Measurements from ENCODE around the gene VPS18.

The VPS18 gene

GRCh38 chr15:40929660-40930429 is 35.6 kb downstream of the VPS18 start:
- Histone ChIP-seq H3K9ac (ENCODE audit: low read length) (no peak overlapping the region), H3K4me1 (ENCODE audit: insufficient read depth, low read length, severe bottlenecking) (peaks cover 41% of the 10 kb centered on the region), H3K27ac (ENCODE audit: low read depth, low read length, poor library complexity, severe bottlenecking) (no peak overlapping the region)

GRCh38 chr15:40930430-40931299 is 36.4 kb downstream of the VPS18 start:
- H2AFZ ChIP-seq (ENCODE audit: low read length): no peak overlapping the region

More at GRCh38 chr15:40929660-40930429, 35.6 kb downstream of the VPS18 start:
- H3K36me3 ChIP-seq (ENCODE audit: insufficient read depth, low read length): no peaks in the 10 kb centered on the region
- H3K79me2 ChIP-seq (ENCODE audit: insufficient read depth, low read length): no peaks in the 10 kb centered on the region
- H3K4me2 ChIP-seq (ENCODE audit: low read length): peak overlapping the region; percentile 88
- H3K9me3 ChIP-seq (ENCODE audit: low read length): no peaks in the 10 kb centered on the region
- peaks cover 10% of the 10 kb centered on the region for H3K27me3 ChIP-seq (ENCODE audit: insufficient read depth, low read length)
- no peaks in the 10 kb centered on the region for H3K9me2 ChIP-seq (ENCODE audit: low read depth, low read length)
- no peak overlapping the region for H2AFZ ChIP-seq (ENCODE audit: low read length)
- TF ChIP-seq EZH2 (IDR thresholded peaks at IDR 0.05; ENCODE audit: borderline replicate concordance, low read length) (no peak), CTCF (IDR thresholded peaks at IDR 0.05; ENCODE audit: low read length) (no peak)
- H3K4me3 ChIP-seq (ENCODE audit: low read depth, low read length, poor library complexity, severe bottlenecking): peak overlapping the region; percentile 62
- no peaks in the 10 kb centered on the region for H3F3A ChIP-seq (ENCODE audit: insufficient read depth, low read length)
- no peaks in the 10 kb centered on the region for H4K20me1 ChIP-seq (ENCODE audit: insufficient read depth, low read length)

More at GRCh38 chr15:40930430-40931299, 36.4 kb downstream of the VPS18 start:
- TF ChIP-seq CTCF (IDR thresholded peaks at IDR 0.05; ENCODE audit: low read length) (peak; percentile 97), EZH2 (IDR thresholded peaks at IDR 0.05; ENCODE audit: borderline replicate concordance, low read length) (no peak)
- no peak overlapping the region for H3K27ac ChIP-seq (ENCODE audit: low read depth, low read length, poor library complexity, severe bottlenecking)
- no peak overlapping the region for H3K9ac ChIP-seq (ENCODE audit: low read length)
- no peaks in the 10 kb centered on the region for H4K20me1 ChIP-seq (ENCODE audit: insufficient read depth, low read length)
- no peaks in the 10 kb centered on the region for H3K79me2 ChIP-seq (ENCODE audit: insufficient read depth, low read length)
- H3K27me3 ChIP-seq (ENCODE audit: insufficient read depth, low read length): peaks cover 10% of the 10 kb centered on the region
- no peaks in the 10 kb centered on the region for H3K9me2 ChIP-seq (ENCODE audit: low read depth, low read length)
- H3K4me3 ChIP-seq (ENCODE audit: low read depth, low read length, poor library complexity, severe bottlenecking): peak overlapping the region; percentile 37
- no peaks in the 10 kb centered on the region for H3K36me3 ChIP-seq (ENCODE audit: insufficient read depth, low read length)
- peak overlapping the region; percentile 88 for H3K4me2 ChIP-seq (ENCODE audit: low read length)
- no peaks in the 10 kb centered on the region for H3K9me3 ChIP-seq (ENCODE audit: low read length)
- H3F3A ChIP-seq (ENCODE audit: insufficient read depth, low read length): no peaks in the 10 kb centered on the region
- H3K4me1 ChIP-seq (ENCODE audit: insufficient read depth, low read length, severe bottlenecking): peaks cover 41% of the 10 kb centered on the region
